ENCODE data around the gene TAB2.

TAB2 gene

GRCh38 chr6:149365197-149365596 is 47.7 kb downstream of the TAB2 start:
- in situ Hi-C loops (cut with MboI; ENCODE audit: low pct_unique_long_range_greater_than_20kb, low sequenced_read_pairs, unreplicated experiment): no loop called here
- TF ChIP-seq CTCF (IDR thresholded peaks at IDR 0.05; ENCODE audit: extremely low read depth, insufficient read depth, missing control alignments): no peak
- DNase-seq (ENCODE audit: low spot score): no peak

- in situ Hi-C loops (cut with MboI; ENCODE audit: low pct_unique_long_range_greater_than_20kb, low sequenced_read_pairs, unreplicated experiment): no loop called here
- no peak for DNase-seq (ENCODE audit: low spot score)
- no peak for TF ChIP-seq CTCF (IDR thresholded peaks at IDR 0.05; ENCODE audit: extremely low read depth, insufficient read depth, missing control alignments)
These were observed 48.9 kb downstream of the TAB2 start for GRCh38 chr6:149366267-149366921.

- TF ChIP-seq CTCF (IDR thresholded peaks at IDR 0.05; ENCODE audit: extremely low read depth, insufficient read depth, missing control alignments): no peak
- DNase-seq (ENCODE audit: low spot score): peak; percentile 12
- in situ Hi-C loops (cut with MboI; ENCODE audit: low pct_unique_long_range_greater_than_20kb, low sequenced_read_pairs, unreplicated experiment): no loop called here
These were observed 50.6 kb downstream of the TAB2 start for GRCh38 chr6:149368065-149368464.

- no peak for TF ChIP-seq CTCF (IDR thresholded peaks at IDR 0.05; ENCODE audit: extremely low read depth, insufficient read depth, missing control alignments)
- in situ Hi-C loops (cut with MboI; ENCODE audit: low pct_unique_long_range_greater_than_20kb, low sequenced_read_pairs, unreplicated experiment): no loop called here
- DNase-seq (ENCODE audit: low spot score): no peak
These were observed 53.6 kb downstream of the TAB2 start for GRCh38 chr6:149371154-149371553.

GRCh38 chr6:149372062-149372461 is 54.5 kb downstream of the TAB2 start:
- in situ Hi-C loops (cut with MboI; ENCODE audit: low pct_unique_long_range_greater_than_20kb, low sequenced_read_pairs, unreplicated experiment): no loop called here
- no peak for DNase-seq (ENCODE audit: low spot score)
- TF ChIP-seq CTCF (IDR thresholded peaks at IDR 0.05; ENCODE audit: extremely low read depth, insufficient read depth, missing control alignments): no peak

GRCh38 chr6:149373511-149373910 is 56.0 kb downstream of the TAB2 start:
- TF ChIP-seq CTCF (IDR thresholded peaks at IDR 0.05; ENCODE audit: extremely low read depth, insufficient read depth, missing control alignments): no peak
- in situ Hi-C loops (cut with MboI; ENCODE audit: low pct_unique_long_range_greater_than_20kb, low sequenced_read_pairs, unreplicated experiment): no loop called here
- no peak for DNase-seq (ENCODE audit: low spot score)
